Naive thymus-derived CD4-positive, alpha-beta T cell (primary cell): ENCODE results near the gene TMEM176B. TPM values are rescaled to one million over a fixed set of nuclear protein-coding genes. Genes with fewer than 3 reads are reported as not detected.

Source experiments
- ATAC-seq: fragments of 150-1000 bp; cut with Tn5 transposase; 2 replicates; pipeline ENCODE4 v1.10.0; 2021; ENCODE audit warnings: mild to moderate bottlenecking, moderate library complexity
- CTCF ChIA-PET: fragments of 350-600 bp; sonication (Branson Sonifier 250); formaldehyde crosslinking; loops from one replicate; lab custom pipeline; 2021; ENCODE audit warnings: antibody characterized with exemption; lab: Charles Lee
- POLR2A ChIA-PET: fragments of 350-600 bp; sonication (Branson Sonifier 250); formaldehyde crosslinking; loops from one replicate; lab custom pipeline; 2021; ENCODE audit warnings: antibody characterized with exemption, inconsistent platforms; lab: Charles Lee
- DNase-seq, 9 donors: peaks; one replicate each; pipeline versions ENCODE4 v3.0.0 to v3.0.0-alpha.2; 2020 to 2022; ENCODE audit warnings: mixed read lengths in 1 of 9
- H3K27ac ChIP-seq: one replicate; pipeline ENCODE4 v1.7.0; 2013; ENCODE audit warnings: mild to moderate bottlenecking, low read depth, low read length, moderate library complexity
- H3K27me3 ChIP-seq, 2 donors: one replicate each; pipeline ENCODE4 v1.7.0; 2013; ENCODE audit warnings: low read length in 2 of 2, mild to moderate bottlenecking in 2 of 2, moderate library complexity in 2 of 2; ENCODE audit not compliant: control insufficient read depth in 2 of 2, insufficient read depth in 2 of 2
- H3K36me3 ChIP-seq, 3 experiments: 1 replicate in 2 of 3; 2 replicates in 1 of 3; pipeline ENCODE4 v1.7.0; 2013; ENCODE audit warnings: low read length in 3 of 3, mild to moderate bottlenecking in 3 of 3, moderate library complexity in 1 of 3; ENCODE audit not compliant: insufficient read depth in 3 of 3, control insufficient read depth in 2 of 3
- H3K4me1 ChIP-seq, 2 donors: one replicate each; pipeline ENCODE4 v1.7.0; 2013; ENCODE audit warnings: low read length in 2 of 2, mild to moderate bottlenecking in 2 of 2, moderate library complexity in 1 of 2; ENCODE audit not compliant: control insufficient read depth in 2 of 2, insufficient read depth in 2 of 2
- H3K4me3 ChIP-seq: 2 replicates; pipeline ENCODE4 v1.7.0; 2013; ENCODE audit warnings: mild to moderate bottlenecking, low read length
- H3K9me3 ChIP-seq, 3 experiments: 1 replicate in 2 of 3; 2 replicates in 1 of 3; pipeline ENCODE4 v1.7.0; 2013; ENCODE audit warnings: low read length in 3 of 3; ENCODE audit not compliant: control insufficient read depth in 2 of 3
- H3K27ac Mint-ChIP-seq, 9 donors: one replicate each; pipeline ENCODE4 v1.8.0; 2020 to 2022; ENCODE audit warnings: mixed read lengths in 9 of 9, mild to moderate bottlenecking in 8 of 9, moderate library complexity in 5 of 9, inconsistent platforms in 2 of 9
- H3K27me3 Mint-ChIP-seq, 5 donors: one replicate each; pipeline ENCODE4 v1.8.0; 2021 to 2022; ENCODE audit warnings: mixed read lengths in 5 of 5, mild to moderate bottlenecking in 1 of 5
- H3K36me3 Mint-ChIP-seq, 5 donors: one replicate each; pipeline ENCODE4 v1.8.0; 2020 to 2022; ENCODE audit warnings: mixed read lengths in 5 of 5, mild to moderate bottlenecking in 3 of 5, inconsistent platforms in 1 of 5
- H3K4me1 Mint-ChIP-seq, 7 donors: one replicate each; pipeline ENCODE4 v1.8.0; 2020 to 2022; ENCODE audit warnings: mixed read lengths in 7 of 7, mild to moderate bottlenecking in 3 of 7, inconsistent platforms in 1 of 7
- H3K4me3 Mint-ChIP-seq, 10 donors: one replicate each; pipeline ENCODE4 v1.8.0; 2020 to 2022; ENCODE audit warnings: mild to moderate bottlenecking in 10 of 10, mixed read lengths in 10 of 10, moderate library complexity in 6 of 10, inconsistent platforms in 2 of 10
- H3K9me3 Mint-ChIP-seq, 11 donors: one replicate each; pipeline ENCODE4 v1.8.0; 2020 to 2022; ENCODE audit warnings: mixed read lengths in 11 of 11, mild to moderate bottlenecking in 4 of 11, inconsistent platforms in 1 of 11, moderate library complexity in 1 of 11
- intact Hi-C, 2 donors: fragments of 100-400 bp; cut with micrococcal nuclease; formaldehyde crosslinking; loops; one replicate each; pipeline ENCODE4 v1.15.1; 2023
- polyA plus RNA-seq, 2 donors: library from polyadenylated mRNA; unstranded; fragments of 300-500 nt; fragmentation: Illumina TruSeq; gene quantifications; one replicate each; pipeline ENCODE4 v1.2.3, GENCODE V29; 2021
- total RNA-seq, 6 experiments: library from RNA in 5 of 6; stranded (reverse) in 5 of 6; gene quantifications; 1 replicate in 5 of 6; 2 replicates in 1 of 6; pipeline ENCODE4 v1.2.3 and lab custom pipeline; 2021 to 2026

TMEM176B gene
- total RNA-seq, result 1 to 10 TPM in 3 of 5 experiments, not detected in 2; 2.0 to 7.1 (median 2.8) TPM
- polyA plus RNA-seq, result under 1 TPM in 1 of 2 donors, not detected in 1; 0.53 TPM
- total RNA-seq (lab: John Stamatoyannopoulos, UW), result not detected

DNA sequence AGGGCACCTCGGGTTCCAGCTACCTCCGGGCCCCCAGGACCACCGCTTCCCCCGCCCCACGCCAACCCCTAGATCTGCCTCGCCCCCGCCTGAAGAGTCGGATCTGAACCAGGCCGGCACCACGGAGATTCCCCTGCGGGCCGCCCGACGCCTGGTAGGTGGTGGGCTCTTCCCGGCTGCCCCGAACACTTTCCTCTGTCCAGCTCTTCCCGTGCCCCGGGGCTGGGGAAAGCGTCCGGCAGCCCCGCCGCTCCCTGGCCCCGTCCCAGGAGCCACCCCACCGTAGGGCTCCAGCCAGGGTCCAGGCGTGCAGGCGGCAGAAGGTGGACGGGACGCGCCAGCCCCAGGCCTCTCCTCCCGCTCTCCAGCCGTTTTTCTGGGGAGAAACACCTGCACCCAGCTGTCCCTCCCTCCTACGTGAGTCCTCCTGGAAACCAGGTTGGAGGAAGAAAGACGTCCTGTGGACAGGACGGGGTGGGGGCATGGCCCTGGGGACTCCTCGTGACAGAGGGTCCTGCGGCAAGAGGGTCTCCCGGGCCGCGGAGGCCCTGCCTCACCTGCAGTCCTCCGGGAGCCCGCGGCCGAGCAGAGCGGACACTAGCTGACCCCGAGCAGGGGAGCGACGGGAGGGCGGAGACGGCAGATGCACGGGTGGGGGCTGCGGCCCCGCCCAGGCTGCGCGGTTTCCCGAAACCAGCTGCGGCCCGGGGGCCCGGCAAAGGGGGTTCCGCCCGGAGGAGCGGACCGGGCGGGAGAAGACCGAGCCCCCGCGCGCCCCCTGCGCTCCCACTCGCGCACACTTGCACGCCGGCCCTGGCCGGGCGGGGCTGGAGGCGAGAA is at the start of gene TMEM176B:
Gene TMEM176B, minus strand, starts transcription at position 624 of the 840 bp plus-strand sequence. CDS start 3,795 bp downstream, outside the sequence.
- Mint-ChIP-seq H3K4me1 (peaks cover 0 to 19% (median 11%) of the 10 kb centered on the region in 7 donors), H3K36me3 (peaks cover 0 to 7% (median 5%) of the 10 kb centered on the region in 5 donors), H3K4me3 (peak within 1 kb of the TSS; percentile 28 to 82 (median 70)), H3K27me3 (peaks cover 37 to 68% (median 45%) of the 10 kb centered on the region in 5 donors), H3K27ac (peak within 1 kb of the TSS in 2 of 9 donors; percentile 29 to 38), H3K9me3 (peaks cover 0 to 12% (median 3%) of the 10 kb centered on the region in 11 donors)
- ChIA-PET CTCF (no interaction called here), POLR2A (no interaction called here)
- Histone ChIP-seq H3K36me3 (no peaks in the 10 kb centered on the region), H3K4me3 (no peak within 1 kb of the TSS), H3K27me3 (peaks cover 0 to 14% of the 10 kb centered on the region in 2 donors), H3K4me1 (peaks cover 0 to 15% of the 10 kb centered on the region in 2 donors), H3K27ac (no peak within 1 kb of the TSS), H3K9me3 (peaks cover 0 to 9% (median 0%) of the 10 kb centered on the region in 3 experiments)
- intact Hi-C loops, result no loop called here
- ATAC-seq, result peak; percentile 50
- peak in 1 of 9 donors; percentile 9 for DNase-seq

DNA sequence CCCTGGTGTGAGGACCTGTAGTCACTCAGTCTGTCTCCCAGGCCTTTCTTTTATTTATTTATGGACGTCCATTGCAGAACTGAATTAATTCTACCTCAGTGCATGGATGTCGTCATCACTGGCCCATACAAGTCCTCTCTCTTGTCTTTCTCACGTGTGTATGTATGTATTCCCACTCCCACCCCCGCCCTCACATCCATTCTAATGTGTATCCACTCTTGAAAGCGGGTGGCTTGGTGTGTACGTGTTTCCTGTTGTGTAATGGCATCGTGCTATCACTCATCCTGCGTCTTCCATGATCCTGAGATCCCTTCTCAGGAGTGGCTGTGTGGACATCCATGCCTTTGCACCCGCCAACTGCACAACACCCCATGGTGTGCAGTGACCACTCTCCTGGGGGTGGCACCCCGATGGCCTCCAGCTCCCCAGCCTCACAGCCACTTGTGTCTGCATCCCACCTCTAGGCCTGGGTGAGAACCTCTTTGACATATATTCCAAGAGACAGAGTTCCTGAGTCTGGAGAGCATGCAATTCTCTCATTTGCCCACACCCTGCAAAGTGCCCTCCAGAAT is 49.1 kb upstream of the TMEM176B start:
- H3K4me1 ChIP-seq, result no peaks in the 10 kb centered on the region
- Mint-ChIP-seq H3K4me3 (no peak overlapping the region), H3K27me3 (peaks cover 17 to 30% (median 27%) of the 10 kb centered on the region in 5 donors), H3K36me3 (no peaks in the 10 kb centered on the region), H3K4me1 (peaks cover 0 to 5% (median 0%) of the 10 kb centered on the region in 7 donors), H3K9me3 (peaks cover 0 to 2% (median 0%) of the 10 kb centered on the region in 11 donors), H3K27ac (peak overlapping the region in 1 of 9 donors; percentile 6)
- H3K27me3 ChIP-seq, result peaks cover 0 to 5% of the 10 kb centered on the region in 2 donors
- intact Hi-C loops, result no loop called here
- POLR2A ChIA-PET, result no interaction called here
- H3K9me3 ChIP-seq, result no peaks in the 10 kb centered on the region
- ATAC-seq, result no peak
- H3K36me3 ChIP-seq, result no peaks in the 10 kb centered on the region
- no peak for DNase-seq
- H3K4me3 ChIP-seq, result no peak overlapping the region
- no peak overlapping the region for H3K27ac ChIP-seq
- CTCF ChIA-PET, result no interaction called here

DNA sequence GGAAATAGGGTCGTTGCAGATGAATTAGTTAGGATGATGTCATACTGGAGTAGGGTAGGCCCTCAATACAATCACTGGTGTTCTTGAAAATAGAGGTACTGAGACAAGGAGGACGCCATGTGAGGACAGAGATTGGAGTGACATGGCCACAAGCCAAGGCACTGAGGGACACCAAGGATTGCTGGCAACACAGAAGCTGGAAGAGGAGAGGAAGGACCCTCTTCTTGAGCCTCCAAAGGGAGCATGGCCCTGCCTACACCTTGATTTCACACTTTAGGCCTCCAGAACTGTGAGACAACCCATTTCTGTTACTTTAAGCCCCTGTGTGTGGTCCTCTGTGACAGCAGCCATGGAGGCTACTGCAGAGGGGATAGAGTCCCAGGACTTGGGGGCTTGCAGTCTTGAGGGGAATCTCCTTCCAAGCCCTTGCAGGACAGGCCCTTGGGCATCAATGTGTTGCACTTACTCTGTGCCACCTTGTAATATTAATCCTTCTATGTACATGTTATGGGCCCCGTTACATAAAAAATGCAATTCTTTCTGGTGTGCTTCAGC is 48.5 kb upstream of the TMEM176B start:
- DNase-seq (no peak), ATAC-seq (no peak)
- no peak overlapping the region for H3K27ac ChIP-seq
- intact Hi-C loops, result no loop called here
- Mint-ChIP-seq H3K36me3 (no peaks in the 10 kb centered on the region), H3K4me3 (no peak overlapping the region), H3K27me3 (peaks cover 17 to 34% (median 26%) of the 10 kb centered on the region in 5 donors), H3K9me3 (peaks cover 0 to 2% (median 0%) of the 10 kb centered on the region in 11 donors), H3K4me1 (peaks cover 0 to 5% (median 0%) of the 10 kb centered on the region in 7 donors), H3K27ac (peak overlapping the region in 1 of 9 donors; percentile 32)
- H3K9me3 ChIP-seq, result no peaks in the 10 kb centered on the region
- no peak overlapping the region for H3K4me3 ChIP-seq
- CTCF ChIA-PET, result no interaction called here
- H3K4me1 ChIP-seq, result no peaks in the 10 kb centered on the region
- H3K36me3 ChIP-seq, result no peaks in the 10 kb centered on the region
- H3K27me3 ChIP-seq, result peaks cover 0 to 5% of the 10 kb centered on the region in 2 donors
- POLR2A ChIA-PET, result no interaction called here

DNA sequence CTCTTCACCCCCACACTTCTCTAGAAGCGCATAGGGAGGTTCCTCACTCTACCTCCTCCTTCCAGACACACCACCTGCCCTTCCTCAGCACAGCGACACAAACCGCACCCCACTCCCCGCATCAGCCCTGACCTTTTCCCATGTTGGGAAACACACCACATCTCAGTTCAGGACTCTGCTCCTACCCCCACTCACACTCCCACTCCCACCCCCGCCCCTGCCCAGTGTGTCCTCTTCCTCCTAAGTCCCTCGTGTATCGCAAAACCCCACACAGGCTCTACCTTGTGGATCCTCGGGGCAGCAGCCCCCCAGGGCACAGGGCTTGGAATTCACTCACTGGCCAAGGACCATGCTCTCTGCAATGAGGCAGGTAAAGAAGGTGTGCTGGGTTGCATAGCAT is 47.9 kb upstream of the TMEM176B start:
- no peak overlapping the region for H3K4me3 Mint-ChIP-seq
- Histone ChIP-seq H3K27ac (no peak overlapping the region), H3K4me3 (no peak overlapping the region), H3K9me3 (no peaks in the 10 kb centered on the region), H3K27me3 (peaks cover 0 to 5% of the 10 kb centered on the region in 2 donors), H3K4me1 (no peaks in the 10 kb centered on the region), H3K36me3 (no peaks in the 10 kb centered on the region)
- ChIA-PET POLR2A (no interaction called here), CTCF (no interaction called here)
- ATAC-seq, result no peak
- H3K9me3 Mint-ChIP-seq, result peaks cover 0 to 2% (median 0%) of the 10 kb centered on the region in 11 donors
- no peaks in the 10 kb centered on the region for H3K36me3 Mint-ChIP-seq
- peak overlapping the region in 1 of 9 donors; percentile 32 for H3K27ac Mint-ChIP-seq
- peaks cover 0 to 5% (median 0%) of the 10 kb centered on the region in 7 donors for H3K4me1 Mint-ChIP-seq
- no peak for DNase-seq
- intact Hi-C loops, result no loop called here
- peaks cover 17 to 35% (median 26%) of the 10 kb centered on the region in 5 donors for H3K27me3 Mint-ChIP-seq

DNA sequence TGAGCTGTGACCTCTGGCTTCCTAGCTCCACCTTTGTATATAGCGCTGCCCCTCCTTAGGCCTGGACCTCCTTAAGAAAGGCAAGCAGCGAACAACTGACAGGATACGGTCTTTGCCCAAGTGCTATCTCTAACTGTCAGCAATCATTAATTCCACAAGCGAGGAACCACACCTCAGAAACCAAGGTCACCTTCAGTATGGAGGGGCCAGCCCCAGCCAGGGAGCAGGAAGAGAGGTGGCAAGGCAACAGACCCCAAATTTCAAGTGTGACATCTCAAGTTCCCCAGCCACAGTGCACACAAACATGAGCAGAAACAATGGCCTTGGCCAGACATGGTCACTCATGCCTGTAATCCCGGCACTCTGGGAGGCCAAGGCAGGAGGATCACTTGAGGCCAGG is 47.4 kb upstream of the TMEM176B start:
- Mint-ChIP-seq H3K4me3 (no peak overlapping the region), H3K36me3 (no peaks in the 10 kb centered on the region), H3K9me3 (peaks cover 0 to 2% (median 0%) of the 10 kb centered on the region in 11 donors), H3K27me3 (peaks cover 14 to 34% (median 20%) of the 10 kb centered on the region in 5 donors), H3K4me1 (peaks cover 0 to 5% (median 0%) of the 10 kb centered on the region in 7 donors), H3K27ac (no peak overlapping the region)
- ATAC-seq (no peak), DNase-seq (no peak)
- H3K27me3 ChIP-seq, result peaks cover 0 to 4% of the 10 kb centered on the region in 2 donors
- intact Hi-C loops, result no loop called here
- no peaks in the 10 kb centered on the region for H3K36me3 ChIP-seq
- POLR2A ChIA-PET, result no interaction called here
- CTCF ChIA-PET, result no interaction called here
- H3K4me3 ChIP-seq, result no peak overlapping the region
- H3K4me1 ChIP-seq, result no peaks in the 10 kb centered on the region
- no peak overlapping the region for H3K27ac ChIP-seq
- no peaks in the 10 kb centered on the region for H3K9me3 ChIP-seq

DNA sequence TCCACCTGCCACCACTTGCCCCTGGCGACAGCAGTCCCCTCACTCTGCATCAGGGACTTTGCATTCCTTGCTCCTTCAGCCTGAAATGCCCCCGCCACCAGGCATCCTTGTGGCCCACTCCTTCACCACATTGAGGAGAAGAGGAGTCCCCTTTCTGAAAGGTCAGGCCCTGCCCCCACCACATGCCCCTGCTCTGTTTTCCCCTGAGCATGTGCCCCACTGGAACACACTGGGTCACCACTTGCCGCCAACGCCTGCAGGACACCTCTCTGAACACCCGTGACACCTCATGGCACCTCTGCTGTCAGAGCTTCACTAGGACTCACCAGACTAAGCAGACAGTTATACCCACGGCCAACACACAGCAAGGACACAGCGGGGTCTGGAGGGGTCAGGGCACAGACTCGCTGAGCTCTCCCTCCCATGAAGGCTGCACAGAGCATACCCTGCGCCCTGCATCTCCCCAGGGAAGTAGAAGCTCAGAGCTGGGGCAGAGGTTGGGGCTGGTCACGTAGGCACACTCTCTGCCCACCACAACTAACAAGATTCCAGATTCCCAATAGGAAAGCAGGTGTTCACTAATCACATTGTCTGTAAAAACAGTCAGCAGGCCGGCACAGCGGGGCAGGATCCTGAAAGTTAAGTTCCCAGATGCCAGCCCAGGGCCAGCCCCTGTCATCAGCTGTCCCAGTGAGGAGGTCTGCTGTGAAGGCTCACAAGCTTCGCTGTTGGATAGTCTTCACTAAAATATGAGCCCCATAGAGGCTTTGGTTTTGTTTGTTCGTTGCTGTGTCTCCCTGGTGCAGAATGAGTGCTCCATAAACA is 46.3 kb upstream of the TMEM176B start:
- no peaks in the 10 kb centered on the region for H3K9me3 ChIP-seq
- no peak overlapping the region for H3K27ac Mint-ChIP-seq
- CTCF ChIA-PET, result interaction anchor here (0.6 kb wide), 1 partner anchor 122 kb away, joined by 3 read pairs; no protein-coding TSS in a partner anchor
- ATAC-seq (no peak), DNase-seq (no peak)
- H3K4me1 Mint-ChIP-seq, result no peaks in the 10 kb centered on the region
- H3K36me3 ChIP-seq, result no peaks in the 10 kb centered on the region
- POLR2A ChIA-PET, result no interaction called here
- H3K4me3 ChIP-seq, result no peak overlapping the region
- no peaks in the 10 kb centered on the region for H3K9me3 Mint-ChIP-seq
- no peaks in the 10 kb centered on the region for H3K4me1 ChIP-seq
- H3K36me3 Mint-ChIP-seq, result no peaks in the 10 kb centered on the region
- H3K27ac ChIP-seq, result no peak overlapping the region
- H3K27me3 Mint-ChIP-seq, result peaks cover 8 to 24% (median 12%) of the 10 kb centered on the region in 5 donors
- no peak overlapping the region for H3K4me3 Mint-ChIP-seq
- no peaks in the 10 kb centered on the region for H3K27me3 ChIP-seq
- intact Hi-C loops, result no loop called here
